HCT116 (cell line): ENCODE measurements around the gene TM4SF4. TPM values are rescaled to one million over a fixed set of nuclear protein-coding genes. Genes with fewer than 3 reads are reported as not detected.

ENCODE experiments used
- ATAC-seq: fragments of 200-7000 bp; cut with Tn5 transposase; 2 replicates; pipeline ENCODE4 v1.9.1; 2020; ENCODE audit warnings: mild to moderate bottlenecking, moderate library complexity
- BruUV-seq: library from RNA; stranded (reverse); fragments of 400-500 nt; replicated peaks from 2 replicates; lab custom pipeline; 2021; lab: Mats Ljungman, UMichigan
- CTCF ChIA-PET: fragments of 300-600 bp; sonication (Branson Sonifier 250); formaldehyde crosslinking; loops from one replicate; lab custom pipeline; 2021; ENCODE audit warnings: antibody characterized with exemption; lab: Charles Lee
- POLR2A ChIA-PET: fragments of 300-600, 350-600 bp; sonication (Branson Sonifier 250); formaldehyde crosslinking; loops from one replicate; lab custom pipeline; 2021; ENCODE audit warnings: antibody characterized with exemption; lab: Charles Lee
- RAD21 ChIA-PET, 2 experiments: fragments of 300-600 bp; sonication (Branson Sonifier 250); formaldehyde crosslinking; loops; one replicate each; lab custom pipeline; 2023; ENCODE audit warnings: low total read pairs in 2 of 2; ENCODE audit not compliant: uncharacterized antibody in 2 of 2, unreplicated experiment in 2 of 2, low non-redundant PET in 1 of 2; lab: Charles Lee
- DNase-seq: peaks from one replicate; pipeline ENCODE4 v3.0.0-alpha.2; 2010; ENCODE audit warnings: low read depth, low spot score
- H2AFZ ChIP-seq: fragments of 200-600 bp; shearing (Covaris generic), sonication (generic); 2 replicates; pipeline ENCODE4 v1.6.1; 2017; ENCODE audit warnings: low read depth, mixed run types, mixed read lengths, antibody characterized with exemption, low read length; ENCODE audit not compliant: poor library complexity, severe bottlenecking
- H3K27ac ChIP-seq: 2 replicates; pipeline ENCODE4 v1.5.1; 2012; ENCODE audit warnings: low read depth, low read length
- H3K27me3 ChIP-seq: fragments of 200-600 bp; sonication (generic); 2 replicates; pipeline ENCODE4 v1.6.1; 2016; ENCODE audit warnings: mixed run types, low read length, mixed read lengths; ENCODE audit not compliant: insufficient read depth
- H3K36me3 ChIP-seq, 2 experiments: fragments of 200-500 bp in 1 of 2; fragments of 200-600 bp in 1 of 2; sonication (Bioruptor generic) in 1 of 2; sonication (generic) in 1 of 2; 2 replicates each; pipeline versions ENCODE4 v1.5.1 to v1.6.1; 2014 to 2016; ENCODE audit warnings: low read length in 2 of 2, inconsistent platforms in 1 of 2, mixed read lengths in 1 of 2, mixed run types in 1 of 2; ENCODE audit not compliant: insufficient read depth in 2 of 2, control insufficient read depth in 1 of 2
- H3K4me1 ChIP-seq, 2 experiments: fragments of 200-600 bp in 1 of 2; sonication (generic) in 1 of 2; 2 replicates each; pipeline versions ENCODE4 v1.5.1 to v1.6.1; 2012 to 2017; ENCODE audit warnings: low read length in 2 of 2, inconsistent platforms in 1 of 2, mild to moderate bottlenecking in 1 of 2, mixed read lengths in 1 of 2, mixed run types in 1 of 2, moderate library complexity in 1 of 2; ENCODE audit not compliant: insufficient read depth in 2 of 2, control insufficient read depth in 1 of 2
- H3K4me2 ChIP-seq: fragments of 200-600 bp; sonication (generic); 2 replicates; pipeline ENCODE4 v1.6.1; 2017; ENCODE audit warnings: mixed run types, low read length, mixed read lengths
- H3K4me3 ChIP-seq, 2 experiments: fragments of 200-600 bp in 1 of 2; sonication (generic) in 1 of 2; replicated peaks in 1 of 2; 2 replicates each; pipeline ENCODE4 v1.5.1; 2011 to 2016; ENCODE audit warnings: low read length in 2 of 2, control low read depth in 1 of 2, low read depth in 1 of 2, mild to moderate bottlenecking in 1 of 2, mixed read lengths in 1 of 2, mixed run types in 1 of 2
- H3K79me2 ChIP-seq: fragments of 200-600 bp; sonication (generic); 2 replicates; pipeline ENCODE4 v1.6.1; 2017; ENCODE audit warnings: mild to moderate bottlenecking, mixed run types, low read length, moderate library complexity, mixed read lengths; ENCODE audit not compliant: insufficient read depth
- H3K9ac ChIP-seq: fragments of 200-600 bp; sonication (generic); 2 replicates; pipeline ENCODE4 v1.6.1; 2016; ENCODE audit warnings: low read length, mixed read lengths
- H3K9me2 ChIP-seq: fragments of 200-600 bp; sonication (generic), shearing (Covaris generic); 2 replicates; pipeline ENCODE4 v1.6.1; 2017; ENCODE audit warnings: mixed run types, mild to moderate bottlenecking, moderate library complexity; ENCODE audit not compliant: insufficient read depth
- H3K9me3 ChIP-seq, 2 experiments: fragments of 200-500 bp in 1 of 2; fragments of 200-600 bp in 1 of 2; sonication (Bioruptor generic) in 1 of 2; sonication (generic) in 1 of 2; 2 replicates each; pipeline ENCODE4 v1.6.1; 2014 to 2017; ENCODE audit warnings: low read length in 2 of 2, mixed read lengths in 2 of 2, inconsistent platforms in 1 of 2, low read depth in 1 of 2, mild to moderate bottlenecking in 1 of 2, mixed run types in 1 of 2, moderate library complexity in 1 of 2; ENCODE audit not compliant: control insufficient read depth in 1 of 2, insufficient read depth in 1 of 2
- H4K20me1 ChIP-seq: fragments of 200-600 bp; sonication (generic), shearing (Covaris generic); 2 replicates; pipeline ENCODE4 v1.6.1; 2017; ENCODE audit warnings: mixed run types, mild to moderate bottlenecking, moderate library complexity; ENCODE audit not compliant: insufficient read depth
- CBX3 ChIP-seq: IDR thresholded peaks from 2 replicates; pipeline ENCODE4 v1.6.1; 2012; ENCODE audit warnings: low read depth
- CTCF ChIP-seq, 3 experiments: fragments of 200-600 bp in 1 of 3; sonication (generic) in 1 of 3; IDR thresholded peaks in 2 of 3; conservative IDR thresholded peaks in 1 of 3; 2 replicates each; pipeline ENCODE4 v1.5.1; 2012 to 2017; ENCODE audit warnings: low read depth in 2 of 3, low read length in 2 of 3, antibody characterized with exemption in 1 of 3, borderline replicate concordance in 1 of 3, control low read depth in 1 of 3, mild to moderate bottlenecking in 1 of 3, mixed read lengths in 1 of 3, mixed run types in 1 of 3, moderate library complexity in 1 of 3; ENCODE audit not compliant: insufficient read depth in 1 of 3
- EGR1 ChIP-seq: IDR thresholded peaks from 2 replicates; pipeline ENCODE4 v1.6.1; 2012; ENCODE audit warnings: low read depth
- ELF1 ChIP-seq: IDR thresholded peaks from 2 replicates; pipeline ENCODE4 v1.6.1; 2012; ENCODE audit warnings: low read depth, borderline replicate concordance
- EZH2phosphoT487 ChIP-seq: fragments of 200-600 bp; IDR thresholded peaks from 2 replicates; pipeline ENCODE4 v1.6.1; 2018; ENCODE audit warnings: antibody characterized with exemption, borderline replicate concordance
- JUND ChIP-seq: IDR thresholded peaks from 2 replicates; pipeline ENCODE4 v1.6.1; 2012
- POLR2A ChIP-seq: IDR thresholded peaks from 2 replicates; pipeline ENCODE4 v1.7.0; 2011; ENCODE audit warnings: borderline replicate concordance; ENCODE audit not compliant: insufficient read depth, insufficient read length; ENCODE audit errors: extremely low read depth
- RAD21 ChIP-seq: IDR thresholded peaks from 2 replicates; pipeline ENCODE4 v1.6.1; 2012; ENCODE audit warnings: low read depth, mild to moderate bottlenecking
- YY1 ChIP-seq: IDR thresholded peaks from 2 replicates; pipeline ENCODE4 v1.6.1; 2011; ENCODE audit warnings: low read length, low read depth, moderate library complexity, mild to moderate bottlenecking; ENCODE audit not compliant: insufficient replicate concordance; ENCODE audit errors: extremely low read depth
- ZFX ChIP-seq: fragments of 450-650 bp; IDR thresholded peaks from 2 replicates; pipeline ENCODE4 v1.6.1; 2017
- intact Hi-C: fragments of 100-400 bp; cut with micrococcal nuclease; formaldehyde crosslinking; loops from 2 replicates; pipeline ENCODE4 v1.10.0; 2022
- total RNA-seq: library from RNA; stranded (reverse); gene quantifications from one replicate; pipeline ENCODE4 v1.2.1, GENCODE V29; 2021; ENCODE audit not compliant: unreplicated experiment
- TF ChIP-seq, protein P1 (sequence below): IDR thresholded peaks from 2 replicates; pipeline ENCODE4 v1.6.1; 2012

The TM4SF4 gene
- total RNA-seq, 1 experiment from 2014 or later: 0.91 TPM

DNA sequence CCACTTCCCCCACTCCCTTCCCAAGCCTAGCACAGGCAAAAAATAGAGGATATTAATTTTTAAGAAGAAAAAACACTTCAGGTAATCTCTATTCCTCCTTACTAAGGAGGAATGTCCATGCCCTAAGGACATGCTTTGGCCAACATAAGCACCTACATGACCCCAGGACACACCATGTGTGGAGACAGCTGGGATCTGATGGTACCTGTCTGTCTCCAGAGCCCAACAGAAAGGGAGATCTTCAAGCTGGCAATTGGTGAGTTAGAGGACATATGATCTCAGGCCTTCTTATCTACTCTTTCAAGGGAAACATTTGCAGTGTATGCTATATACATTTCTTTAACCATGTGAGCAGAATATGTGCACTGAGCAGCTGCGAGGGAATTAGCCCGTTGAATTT is 7.0 kb downstream of the TM4SF4 start:
- Histone ChIP-seq H3K36me3 (no peaks in the 10 kb centered on the region), H2AFZ (no peak overlapping the region), H3K4me1 (peaks cover 0 to 6% of the 10 kb centered on the region in 2 experiments; a peak in 3 of 4 replicates), H3K4me3 (no peak overlapping the region), H4K20me1 (no peaks in the 10 kb centered on the region), H3K4me2 (no peak overlapping the region), H3K27me3 (no peaks in the 10 kb centered on the region), H3K27ac (no peak overlapping the region), H3K9ac (no peak overlapping the region), H3K9me3 (no peaks in the 10 kb centered on the region), H3K79me2 (no peaks in the 10 kb centered on the region), H3K9me2 (no peaks in the 10 kb centered on the region)
- ChIA-PET RAD21 (no interaction called here), CTCF (interaction anchor here (2.3 kb wide), 1 partner anchor 7 kb away, joined by 10 read pairs; no protein-coding TSS in a partner anchor), POLR2A (no interaction called here)
- TF ChIP-seq, protein P1, sequence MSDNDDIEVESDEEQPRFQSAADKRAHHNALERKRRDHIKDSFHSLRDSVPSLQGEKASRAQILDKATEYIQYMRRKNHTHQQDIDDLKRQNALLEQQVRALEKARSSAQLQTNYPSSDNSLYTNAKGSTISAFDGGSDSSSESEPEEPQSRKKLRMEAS: no peak
- TF ChIP-seq ZFX (no peak), CTCF (IDR thresholded peaks at IDR 0.05 in 2 of 3, conservative IDR thresholded peaks at IDR 0.05 in 1 of 3; ENCODE audit: borderline replicate concordance in 1 of 3, insufficient read depth in 1 of 3, low read depth in 2 of 3, low read length in 2 of 3) (no peak), ELF1 (no peak), JUND (no peak), EGR1 (no peak), YY1 (no peak), POLR2A (no peak), RAD21 (no peak), EZH2phosphoT487 (no peak), CBX3 (no peak)
- intact Hi-C loops: loop anchor here (2.0 to 5.0 kb wide), 2 partner anchors 209 to 524 kb away; no protein-coding TSS in a partner anchor
- ATAC-seq (no peak), DNase-seq (no peak)
- BruUV-seq: no TSS peak
